Skin epidermis (tissue), 12 donors: ENCODE measurements around the gene FAM186B.

Source experiments
- H3K27ac ChIP-seq, 21 experiments: fragments of 200-600 bp; sonication (generic) in 11 of 21; one replicate each; pipeline ENCODE4 v1.5.0; 2020; ENCODE audit warnings: mild to moderate bottlenecking in 3 of 21, inconsistent platforms in 2 of 21, moderate library complexity in 2 of 21
- H3K4me3 ChIP-seq, 7 experiments: fragments of 200-600 bp; sonication (generic) in 2 of 7; one replicate each; pipeline ENCODE4 v1.5.0; 2020; ENCODE audit warnings: inconsistent platforms in 2 of 7, mild to moderate bottlenecking in 2 of 7, moderate library complexity in 1 of 7

Gene FAM186B

DNA sequence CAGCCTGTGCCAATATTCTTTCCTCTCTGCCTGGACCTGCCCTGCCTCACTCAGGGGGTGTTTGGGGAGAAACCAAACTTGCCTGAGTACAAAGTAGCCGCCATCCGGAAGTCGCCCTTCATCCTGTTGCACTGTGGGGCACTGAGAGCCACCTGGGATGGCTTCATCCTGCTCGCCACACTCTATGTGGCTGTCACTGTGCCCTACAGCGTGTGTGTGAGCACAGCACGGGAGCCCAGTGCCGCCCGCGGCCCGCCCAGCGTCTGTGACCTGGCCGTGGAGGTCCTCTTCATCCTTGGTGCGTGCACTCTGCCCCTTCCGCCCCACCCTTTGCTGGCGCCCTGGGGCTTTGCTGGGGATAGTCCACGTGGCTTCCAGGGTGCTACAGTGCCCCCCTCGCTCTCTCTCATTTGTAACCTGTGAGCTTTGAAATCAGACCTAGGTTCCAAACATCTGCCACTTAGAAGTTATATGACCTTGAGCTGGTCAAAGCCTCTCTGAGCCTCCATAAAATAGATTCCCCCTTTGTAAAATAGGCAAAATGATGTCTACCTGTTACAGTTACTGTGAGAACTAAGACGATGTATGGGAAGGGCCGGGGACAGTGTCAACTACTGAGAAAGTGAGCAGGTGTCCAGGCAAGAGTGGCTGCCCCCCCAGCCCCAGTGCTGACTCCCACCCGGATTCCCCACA is 62.1 kb downstream of the FAM186B start:
- Histone ChIP-seq H3K4me3 (no peak overlapping the region), H3K27ac (no peak overlapping the region)

DNA sequence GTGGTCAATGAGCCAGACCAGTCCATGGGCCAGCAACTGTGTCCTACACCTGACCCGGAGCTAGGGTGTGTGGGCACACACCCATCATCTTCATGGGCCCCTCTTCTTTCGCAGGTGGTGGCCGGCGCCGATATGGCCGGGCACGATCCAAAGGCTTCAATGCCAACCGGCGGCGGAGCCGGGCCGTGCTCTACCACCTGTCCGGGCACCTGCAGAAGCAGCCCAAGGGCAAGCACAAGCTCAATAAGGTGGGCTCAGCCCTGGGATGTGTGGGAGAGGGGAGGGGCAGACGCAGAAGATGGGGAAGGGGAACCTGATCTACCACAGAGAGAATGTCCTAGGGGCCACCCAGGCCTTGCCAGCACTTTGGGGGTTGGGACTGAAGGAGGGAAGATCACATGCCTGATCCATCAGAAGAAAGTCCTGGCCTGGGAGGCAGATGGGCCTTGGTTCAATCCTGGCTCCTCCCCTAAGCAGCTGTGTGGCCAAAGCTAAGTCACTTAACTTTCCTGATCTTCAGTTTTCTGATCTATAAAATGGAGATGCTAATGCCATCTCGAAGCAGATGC is 62.8 kb downstream of the FAM186B start:
- no peak overlapping the region for H3K27ac ChIP-seq
- no peak overlapping the region for H3K4me3 ChIP-seq

GRCh38 chr12:49541911-49542505 is 63.4 kb downstream of the FAM186B start:
- Histone ChIP-seq H3K4me3 (no peak overlapping the region), H3K27ac (no peak overlapping the region)

GRCh38 chr12:49541140-49541861 is 64.1 kb downstream of the FAM186B start:
- peak overlapping the region in 1 of 21 experiments; percentile 30 for H3K27ac ChIP-seq
- no peak overlapping the region for H3K4me3 ChIP-seq

DNA sequence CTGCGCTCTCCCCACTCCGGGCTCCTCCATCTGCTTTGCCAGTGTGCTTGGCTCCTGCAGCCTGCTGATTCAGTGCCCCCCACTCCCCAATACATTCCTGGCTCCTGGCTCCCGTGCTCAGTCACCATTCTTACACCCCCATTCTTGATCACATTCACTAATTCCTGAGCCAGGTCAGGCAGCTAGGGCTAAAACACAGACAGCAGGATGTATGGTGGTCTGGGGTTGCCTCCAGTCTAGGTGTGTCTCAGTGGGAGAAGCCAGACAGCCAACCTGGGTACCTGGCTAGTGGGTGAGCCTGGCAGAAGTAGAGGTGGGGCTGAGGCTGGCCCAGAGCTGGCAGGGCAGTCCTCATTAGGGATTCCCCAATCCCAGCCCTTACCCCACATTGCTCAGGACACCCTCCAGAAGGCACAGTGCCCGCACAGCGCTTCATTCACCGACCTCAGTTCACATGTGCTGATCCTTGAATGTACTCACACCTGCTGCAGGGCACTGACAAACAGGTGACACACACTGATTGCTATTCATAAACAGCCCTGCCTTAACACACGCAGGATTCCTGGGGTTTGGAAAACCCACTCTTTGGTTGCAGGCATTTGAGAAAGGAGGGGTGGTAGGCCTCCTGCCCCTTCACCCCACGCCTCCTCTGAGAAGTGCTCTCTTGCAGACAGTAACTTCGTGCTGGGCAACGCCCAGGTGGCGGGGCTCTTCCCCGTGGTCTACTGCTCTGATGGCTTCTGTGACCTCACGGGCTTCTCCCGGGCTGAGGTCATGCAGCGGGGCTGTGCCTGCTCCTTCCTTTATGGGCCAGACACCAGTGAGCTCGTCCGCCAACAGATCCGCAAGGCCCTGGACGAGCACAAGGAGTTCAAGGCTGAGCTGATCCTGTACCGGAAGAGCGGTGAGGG is 65.0 kb downstream of the FAM186B start:
- peak overlapping the region in 1 of 21 experiments; percentile 37 for H3K27ac ChIP-seq
- H3K4me3 ChIP-seq = peak overlapping the region in 1 of 7 experiments; percentile 43

DNA sequence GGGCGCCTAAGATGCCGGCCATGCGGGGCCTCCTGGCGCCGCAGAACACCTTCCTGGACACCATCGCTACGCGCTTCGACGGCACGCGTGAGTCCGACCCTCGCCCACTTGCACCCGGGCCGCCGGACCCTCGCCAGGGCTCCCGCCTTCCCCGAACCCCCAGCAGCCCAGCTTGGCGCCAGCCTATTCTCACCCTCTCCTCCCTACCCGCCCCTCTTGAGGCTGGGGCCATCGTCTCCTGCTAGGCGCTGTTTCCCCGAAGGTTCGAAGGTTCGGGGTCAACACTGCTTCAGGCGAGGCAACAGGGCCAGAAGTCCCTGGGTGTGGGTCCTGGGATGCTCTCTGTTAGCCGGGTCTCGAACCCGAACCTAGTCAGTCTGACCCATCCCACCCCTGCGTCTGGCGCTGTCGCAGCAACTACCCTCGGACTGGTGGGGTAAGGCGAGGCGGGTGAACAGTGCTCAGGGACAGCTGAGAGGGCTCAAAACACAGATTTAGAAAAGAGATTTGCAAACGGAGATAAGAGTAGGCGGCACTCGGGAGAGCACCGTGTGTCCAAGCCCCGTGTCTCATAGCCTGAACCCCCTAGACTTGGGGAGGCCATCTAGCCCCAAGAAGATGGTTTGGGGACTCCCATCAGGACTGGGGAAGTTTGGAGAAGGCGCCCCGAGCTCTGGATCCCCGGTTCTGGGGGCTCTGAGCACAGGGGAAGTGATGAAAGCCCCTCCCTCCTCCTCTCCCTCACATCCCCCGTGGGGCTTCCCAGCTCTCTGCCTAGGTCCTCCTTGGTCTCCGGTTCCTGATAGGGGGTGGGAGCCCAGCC is 65.8 kb downstream of the FAM186B start:
- Histone ChIP-seq H3K4me3 (peak overlapping the region in 4 of 7 experiments; percentile 35 to 46 (median 44)), H3K27ac (peak overlapping the region in 1 of 21 experiments; percentile 37)

- peak within 1 kb of the TSS; percentile 25 to 46 (median 41) for H3K4me3 ChIP-seq
These were observed 66.7 kb downstream of the FAM186B start, which contains the start of gene KCNH3 for GRCh38 chr12:49538510-49539403. KCNH3 (plus strand) TSS chr12:49539030; CDS start chr12:49539417, 387 bp downstream.

DNA sequence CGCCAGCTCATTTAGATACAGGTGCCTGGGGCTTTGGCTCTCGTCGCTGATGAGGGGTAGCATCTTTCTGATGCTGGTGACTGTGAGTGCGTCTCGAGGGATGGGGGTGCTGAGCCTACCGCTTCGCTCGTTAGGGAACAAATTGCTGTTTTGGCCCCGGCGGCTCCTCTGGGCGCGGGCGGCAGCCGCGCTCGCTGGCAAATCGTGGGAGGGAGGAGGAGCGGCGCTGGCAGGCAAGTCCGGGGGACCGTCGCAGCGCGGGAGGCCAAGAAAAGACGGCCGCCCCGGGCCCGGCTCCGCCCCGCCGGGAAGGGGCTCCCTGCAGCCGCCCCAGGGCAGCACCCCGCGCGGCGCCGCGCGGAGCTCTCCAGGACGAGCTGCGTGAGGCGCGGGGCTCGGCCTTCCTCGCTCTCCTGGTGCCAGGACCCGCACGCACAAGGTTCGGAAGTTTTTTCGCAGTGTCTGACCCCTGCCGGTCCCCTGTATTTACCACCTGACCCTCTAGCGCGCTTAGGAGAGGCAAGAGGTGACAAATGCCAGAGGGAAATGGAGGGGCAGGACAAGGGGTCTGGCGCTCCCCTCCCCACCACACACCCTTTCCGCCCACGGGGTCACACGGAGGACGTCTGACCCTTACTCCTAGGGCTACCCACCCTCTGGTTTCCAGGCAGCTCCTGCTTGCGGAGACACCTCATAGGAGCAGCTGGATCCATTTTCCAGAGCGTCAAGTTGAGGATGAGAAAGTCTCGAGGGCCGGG is 67.5 kb downstream of the FAM186B start:
- peak overlapping the region; percentile 25 to 46 (median 41) for H3K4me3 ChIP-seq
- no peak overlapping the region for H3K27ac ChIP-seq

More at GRCh38 chr12:49538510-49539403, 66.7 kb downstream of the FAM186B start, which contains the start of gene KCNH3:
- H3K27ac ChIP-seq = peak within 1 kb of the TSS in 1 of 21 experiments; percentile 37
